H1 (cell line): ENCODE results near the gene NXF3.

Experiments
- EGR1 ChIP-seq: IDR thresholded peaks from 2 replicates; pipeline ENCODE4 v1.6.1; 2011; ENCODE audit warnings: low read depth, low read length, borderline replicate concordance
- EZH2 ChIP-seq: fragments of 200-600 bp; sonication (generic); IDR thresholded peaks from 2 replicates; pipeline ENCODE4 v1.7.1; 2012; ENCODE audit warnings: low read depth, mild to moderate bottlenecking, moderate library complexity, low read length, inconsistent platforms; ENCODE audit not compliant: severe bottlenecking
- FOSL1 ChIP-seq: IDR thresholded peaks from 2 replicates; pipeline ENCODE4 v1.6.1; 2011; ENCODE audit warnings: mild to moderate bottlenecking, low read depth, low read length, moderate library complexity; ENCODE audit not compliant: insufficient read depth
- GABPA ChIP-seq: IDR thresholded peaks from 2 replicates; pipeline ENCODE4 v1.6.1; 2011; ENCODE audit warnings: mild to moderate bottlenecking, low read length, moderate library complexity, borderline replicate concordance; ENCODE audit not compliant: insufficient read depth
- GTF2F1 ChIP-seq: IDR thresholded peaks from 2 replicates; pipeline ENCODE4 v1.6.1; 2012; ENCODE audit warnings: low read depth, low read length, improper control_type of control experiment, borderline replicate concordance
- HDAC2 ChIP-seq, 2 experiments: fragments of 300-600 bp in 1 of 2; sonication (generic) in 1 of 2; IDR thresholded peaks; 2 replicates each; pipeline ENCODE4 v1.6.1; 2011 to 2012; ENCODE audit warnings: low read depth in 2 of 2, low read length in 2 of 2, mild to moderate bottlenecking in 2 of 2, moderate library complexity in 2 of 2, borderline replicate concordance in 1 of 2, inconsistent platforms in 1 of 2
- POLR2A ChIP-seq, 2 experiments: IDR thresholded peaks; 1 replicate in 1 of 2; 2 replicates in 1 of 2; pipeline ENCODE4 v1.6.1; 2011; ENCODE audit warnings: low read depth in 2 of 2, low read length in 2 of 2, mild to moderate bottlenecking in 2 of 2; ENCODE audit errors: control extremely low read depth in 1 of 2
- RNF2 ChIP-seq: fragments of 200-900, 300-1000 bp; sonication (generic); IDR thresholded peaks from 2 replicates; pipeline ENCODE4 v1.7.1; 2016; ENCODE audit warnings: borderline replicate concordance, low read depth, mild to moderate bottlenecking, antibody characterized with exemption, low read length; ENCODE audit not compliant: poor library complexity, severe bottlenecking; ENCODE audit errors: missing control alignments
- SP1 ChIP-seq: IDR thresholded peaks from 2 replicates; pipeline ENCODE4 v1.6.1; 2011; ENCODE audit warnings: low read depth, low read length
- SRF ChIP-seq: IDR thresholded peaks from 2 replicates; pipeline ENCODE4 v1.6.1; 2011; ENCODE audit warnings: mild to moderate bottlenecking, low read depth, low read length, moderate library complexity
- TF ChIP-seq, protein P1 (sequence below), 3 experiments: IDR thresholded peaks; 1 replicate in 2 of 3; 2 replicates in 1 of 3; pipeline versions ENCODE4 v1.5.1 to v1.6.1; 2011; ENCODE audit warnings: low read length in 3 of 3, mild to moderate bottlenecking in 3 of 3, inconsistent platforms in 2 of 3, low read depth in 1 of 3, moderate library complexity in 1 of 3; ENCODE audit not compliant: insufficient read depth in 1 of 3; ENCODE audit errors: control extremely low read depth in 1 of 3

DNA sequence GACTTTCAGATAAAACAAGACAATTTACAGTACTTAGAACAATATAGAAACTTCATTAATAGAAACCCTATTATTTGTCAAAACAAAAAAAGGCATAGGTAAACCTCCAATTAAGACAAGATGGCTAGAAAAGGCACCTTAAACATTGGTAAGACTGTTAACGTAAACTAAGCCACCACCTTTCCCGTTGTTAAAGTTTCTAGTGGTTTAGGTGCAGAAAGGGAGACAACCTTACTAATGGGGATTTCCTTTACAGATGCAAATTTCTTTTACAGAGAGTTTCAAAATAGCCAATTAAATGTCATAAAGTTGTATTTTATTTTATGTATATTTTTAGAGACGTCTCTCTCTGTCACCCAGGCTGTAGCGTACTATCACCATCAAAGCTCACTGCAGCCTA, 7.5 kb upstream of the NXF3 start:
- TF ChIP-seq, protein P1, sequence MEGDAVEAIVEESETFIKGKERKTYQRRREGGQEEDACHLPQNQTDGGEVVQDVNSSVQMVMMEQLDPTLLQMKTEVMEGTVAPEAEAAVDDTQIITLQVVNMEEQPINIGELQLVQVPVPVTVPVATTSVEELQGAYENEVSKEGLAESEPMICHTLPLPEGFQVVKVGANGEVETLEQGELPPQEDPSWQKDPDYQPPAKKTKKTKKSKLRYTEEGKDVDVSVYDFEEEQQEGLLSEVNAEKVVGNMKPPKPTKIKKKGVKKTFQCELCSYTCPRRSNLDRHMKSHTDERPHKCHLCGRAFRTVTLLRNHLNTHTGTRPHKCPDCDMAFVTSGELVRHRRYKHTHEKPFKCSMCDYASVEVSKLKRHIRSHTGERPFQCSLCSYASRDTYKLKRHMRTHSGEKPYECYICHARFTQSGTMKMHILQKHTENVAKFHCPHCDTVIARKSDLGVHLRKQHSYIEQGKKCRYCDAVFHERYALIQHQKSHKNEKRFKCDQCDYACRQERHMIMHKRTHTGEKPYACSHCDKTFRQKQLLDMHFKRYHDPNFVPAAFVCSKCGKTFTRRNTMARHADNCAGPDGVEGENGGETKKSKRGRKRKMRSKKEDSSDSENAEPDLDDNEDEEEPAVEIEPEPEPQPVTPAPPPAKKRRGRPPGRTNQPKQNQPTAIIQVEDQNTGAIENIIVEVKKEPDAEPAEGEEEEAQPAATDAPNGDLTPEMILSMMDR (IDR thresholded peaks at IDR 0.05; ENCODE audit: control extremely low read depth in 1 of 3, insufficient read depth in 1 of 3, low read depth in 1 of 3, low read length in 3 of 3): no peak
- TF ChIP-seq POLR2A (IDR thresholded peaks at IDR 0.05; ENCODE audit: control extremely low read depth in 1 of 2, low read depth in 2 of 2, low read length in 2 of 2) (no peak), HDAC2 (IDR thresholded peaks at IDR 0.05; ENCODE audit: borderline replicate concordance in 1 of 2, low read depth in 2 of 2, low read length in 2 of 2) (no peak), GTF2F1 (no peak), EGR1 (no peak), GABPA (no peak), RNF2 (no peak), FOSL1 (no peak), EZH2 (no peak), SRF (no peak), SP1 (no peak)
